GM12892 (cell line): Measurements from ENCODE around the gene RNF151.

ENCODE experiments used
- POLR2A ChIP-seq: IDR thresholded peaks from 2 replicates; pipeline ENCODE4 v1.6.1; 2011; ENCODE audit warnings: low read depth, low read length, control low read depth
- POLR2AphosphoS5 ChIP-seq: IDR thresholded peaks from 2 replicates; pipeline ENCODE4 v1.6.1; 2011; ENCODE audit warnings: low read depth, low read length, control low read depth

DNA sequence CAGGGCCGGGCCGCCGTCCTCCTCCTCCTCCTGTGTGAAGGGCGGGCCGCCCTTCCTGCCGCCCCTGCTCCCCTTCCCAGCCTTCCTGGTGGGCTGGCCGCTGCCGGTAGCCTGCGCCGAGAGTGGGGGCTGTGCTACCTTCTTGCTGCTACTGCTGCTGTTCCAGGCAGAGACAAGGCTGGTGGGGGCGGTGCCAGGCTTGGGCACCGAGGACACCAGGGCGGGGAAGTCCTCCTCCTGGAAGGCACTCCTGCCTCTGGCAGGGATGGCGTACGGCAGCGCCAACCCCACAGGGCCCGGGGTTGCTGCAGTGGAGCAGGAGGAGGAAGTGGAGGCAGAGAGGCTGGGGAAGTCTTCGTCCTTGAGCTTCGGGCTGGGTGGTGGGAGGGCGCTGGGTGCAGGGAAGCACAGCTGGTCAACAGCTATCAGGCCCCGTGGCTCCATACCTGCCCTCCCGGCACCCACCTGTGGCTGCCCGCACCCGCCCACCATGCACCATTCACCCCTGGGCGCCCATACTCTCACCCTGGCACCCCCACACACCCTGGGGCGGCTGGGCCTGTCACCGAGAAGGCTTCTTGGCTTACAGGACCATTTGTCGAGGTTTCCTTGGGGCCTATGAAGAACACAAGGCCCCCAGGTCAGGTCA lies 33.3 kb downstream of the RNF151 start:
- TF ChIP-seq POLR2A (no peak; the same call in 1 of the 2 replicates), POLR2AphosphoS5 (no peak)
